ENCODE data around the gene TPI1.
"Not testable (repeated sequence)": the region's sequence is repeated elsewhere in the genome, so short reads cannot be mapped to it uniquely, and the experiment has no call there.

DNA sequence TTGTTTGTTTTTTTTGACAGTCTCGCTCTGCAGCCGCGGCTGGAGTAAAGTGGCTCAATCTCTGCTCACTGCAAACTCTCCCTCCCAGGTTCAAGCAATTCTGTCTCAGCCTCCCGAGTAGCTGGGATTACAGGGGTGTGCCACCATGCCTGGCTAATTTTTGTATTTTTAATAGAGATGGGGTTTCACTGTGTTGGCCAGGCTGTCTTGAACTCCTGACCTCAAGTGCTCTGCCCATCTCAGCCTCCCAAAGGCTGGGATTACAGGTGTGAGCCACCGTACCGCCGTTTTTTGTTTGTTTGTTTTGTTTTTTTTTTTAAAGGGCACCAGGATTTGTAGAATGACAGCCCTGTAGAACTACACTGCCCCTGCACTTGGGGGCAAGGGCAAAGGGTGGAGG lies 21.5 kb downstream of the TPI1 start:
- TF ChIP-seq, protein P1, sequence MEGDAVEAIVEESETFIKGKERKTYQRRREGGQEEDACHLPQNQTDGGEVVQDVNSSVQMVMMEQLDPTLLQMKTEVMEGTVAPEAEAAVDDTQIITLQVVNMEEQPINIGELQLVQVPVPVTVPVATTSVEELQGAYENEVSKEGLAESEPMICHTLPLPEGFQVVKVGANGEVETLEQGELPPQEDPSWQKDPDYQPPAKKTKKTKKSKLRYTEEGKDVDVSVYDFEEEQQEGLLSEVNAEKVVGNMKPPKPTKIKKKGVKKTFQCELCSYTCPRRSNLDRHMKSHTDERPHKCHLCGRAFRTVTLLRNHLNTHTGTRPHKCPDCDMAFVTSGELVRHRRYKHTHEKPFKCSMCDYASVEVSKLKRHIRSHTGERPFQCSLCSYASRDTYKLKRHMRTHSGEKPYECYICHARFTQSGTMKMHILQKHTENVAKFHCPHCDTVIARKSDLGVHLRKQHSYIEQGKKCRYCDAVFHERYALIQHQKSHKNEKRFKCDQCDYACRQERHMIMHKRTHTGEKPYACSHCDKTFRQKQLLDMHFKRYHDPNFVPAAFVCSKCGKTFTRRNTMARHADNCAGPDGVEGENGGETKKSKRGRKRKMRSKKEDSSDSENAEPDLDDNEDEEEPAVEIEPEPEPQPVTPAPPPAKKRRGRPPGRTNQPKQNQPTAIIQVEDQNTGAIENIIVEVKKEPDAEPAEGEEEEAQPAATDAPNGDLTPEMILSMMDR (IDR thresholded peaks at IDR 0.05; ENCODE audit: poor library complexity), result not testable (repeated sequence)
- not testable (repeated sequence) for TF ChIP-seq EZH2 (IDR thresholded peaks at IDR 0.05; ENCODE audit: borderline replicate concordance)

Measured in hepatocyte (in vitro differentiated cells).